Measurements from ENCODE around the gene ACKR3. TPM values are rescaled to one million over a fixed set of nuclear protein-coding genes. Genes with fewer than 3 reads are reported as not detected.

ACKR3 gene
- total and polyA plus RNA-seq, 4 donors, result 6.8 to 30.2 (median 14.4) TPM

DNA sequence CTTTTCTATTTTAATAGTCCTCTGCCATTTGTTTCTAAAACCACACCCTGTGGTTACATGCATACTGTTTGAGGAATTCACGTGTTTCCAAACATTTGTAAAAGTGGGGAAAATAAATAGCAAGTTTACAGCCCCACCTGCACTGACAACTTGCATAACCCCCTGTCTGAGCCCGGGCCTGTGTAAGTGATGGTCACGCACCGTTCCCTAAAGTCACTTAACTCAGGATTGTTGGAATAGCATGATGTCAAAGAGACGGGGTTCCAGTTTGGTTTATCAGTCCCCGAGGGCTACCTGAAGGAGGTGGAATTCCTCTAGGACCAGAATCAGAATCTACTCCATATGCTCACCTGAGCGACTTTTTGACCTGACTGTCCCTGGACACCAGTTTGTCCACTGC is 30.5 kb downstream of the ACKR3 start:
- Histone ChIP-seq H3K27me3 (ENCODE audit: control insufficient read depth in 3 of 3, insufficient read depth in 3 of 3, low read length in 2 of 3) (no peaks in the 10 kb centered on the region), H3K27ac (ENCODE audit: low read depth in 1 of 2, low read length in 1 of 2) (no peak overlapping the region), H3K9me3 (ENCODE audit: control insufficient read depth in 4 of 4, insufficient read depth in 3 of 4, low read length in 3 of 4) (no peaks in the 10 kb centered on the region), H3K4me1 (ENCODE audit: control insufficient read depth in 5 of 5, insufficient read depth in 5 of 5, low read length in 5 of 5) (peaks cover 0 to 2% (median 0%) of the 10 kb centered on the region in 5 donors), H3K4me3 (no peak overlapping the region), H3K9ac (ENCODE audit: insufficient read depth in 1 of 2, low read length in 2 of 2) (no peak overlapping the region), H3K36me3 (ENCODE audit: control insufficient read depth in 4 of 4, insufficient read depth in 4 of 4, low read length in 4 of 4) (no peaks in the 10 kb centered on the region)
- no peak for TF ChIP-seq CTCF (IDR thresholded peaks at IDR 0.05; ENCODE audit: control extremely low read depth, extremely low read depth)
- 86 to 89% methylated on average over 7 of the region's 7 CpGs for WGBS, 2 donors
- no peak for DNase-seq
- ATAC-seq (ENCODE audit: insufficient read depth, low FRiP score), result no peak

DNA sequence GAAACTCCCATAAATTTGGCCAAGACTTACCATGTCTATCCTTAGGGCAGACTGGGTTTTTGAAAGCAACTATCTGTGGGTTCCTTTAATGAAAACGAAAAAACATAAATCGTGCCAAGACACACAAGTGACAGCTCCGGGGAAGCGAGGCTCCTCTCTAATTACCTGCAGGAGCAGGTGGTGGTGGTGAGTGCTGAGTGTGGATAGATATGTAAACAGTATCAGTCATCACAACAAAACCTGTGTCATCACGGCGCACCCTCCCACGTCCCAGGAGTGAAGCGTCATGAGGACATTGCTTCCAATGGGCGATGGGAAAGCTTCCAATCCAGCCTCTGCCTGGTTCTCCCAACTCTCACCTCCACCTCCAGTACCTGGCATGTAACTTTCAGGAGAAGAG is 31.3 kb downstream of the ACKR3 start:
- DNase-seq (no peak), ATAC-seq (ENCODE audit: insufficient read depth, low FRiP score) (no peak)
- 86 to 95% methylated on average over 9 of the region's 9 CpGs for WGBS, 2 donors
- no peak for TF ChIP-seq CTCF (IDR thresholded peaks at IDR 0.05; ENCODE audit: control extremely low read depth, extremely low read depth)
- no peak overlapping the region for H3K9ac ChIP-seq (ENCODE audit: insufficient read depth in 1 of 2, low read length in 2 of 2)
- no peak overlapping the region for H3K27ac ChIP-seq (ENCODE audit: low read depth in 1 of 2, low read length in 1 of 2)
- no peaks in the 10 kb centered on the region for H3K27me3 ChIP-seq (ENCODE audit: control insufficient read depth in 3 of 3, insufficient read depth in 3 of 3, low read length in 2 of 3)
- H3K4me3 ChIP-seq, result no peak overlapping the region
- no peaks in the 10 kb centered on the region for H3K9me3 ChIP-seq (ENCODE audit: control insufficient read depth in 4 of 4, insufficient read depth in 3 of 4, low read length in 3 of 4)
- no peaks in the 10 kb centered on the region for H3K36me3 ChIP-seq (ENCODE audit: control insufficient read depth in 4 of 4, insufficient read depth in 4 of 4, low read length in 4 of 4)
- peaks cover 0 to 2% (median 0%) of the 10 kb centered on the region in 5 donors for H3K4me1 ChIP-seq (ENCODE audit: control insufficient read depth in 5 of 5, insufficient read depth in 5 of 5, low read length in 5 of 5)

DNA sequence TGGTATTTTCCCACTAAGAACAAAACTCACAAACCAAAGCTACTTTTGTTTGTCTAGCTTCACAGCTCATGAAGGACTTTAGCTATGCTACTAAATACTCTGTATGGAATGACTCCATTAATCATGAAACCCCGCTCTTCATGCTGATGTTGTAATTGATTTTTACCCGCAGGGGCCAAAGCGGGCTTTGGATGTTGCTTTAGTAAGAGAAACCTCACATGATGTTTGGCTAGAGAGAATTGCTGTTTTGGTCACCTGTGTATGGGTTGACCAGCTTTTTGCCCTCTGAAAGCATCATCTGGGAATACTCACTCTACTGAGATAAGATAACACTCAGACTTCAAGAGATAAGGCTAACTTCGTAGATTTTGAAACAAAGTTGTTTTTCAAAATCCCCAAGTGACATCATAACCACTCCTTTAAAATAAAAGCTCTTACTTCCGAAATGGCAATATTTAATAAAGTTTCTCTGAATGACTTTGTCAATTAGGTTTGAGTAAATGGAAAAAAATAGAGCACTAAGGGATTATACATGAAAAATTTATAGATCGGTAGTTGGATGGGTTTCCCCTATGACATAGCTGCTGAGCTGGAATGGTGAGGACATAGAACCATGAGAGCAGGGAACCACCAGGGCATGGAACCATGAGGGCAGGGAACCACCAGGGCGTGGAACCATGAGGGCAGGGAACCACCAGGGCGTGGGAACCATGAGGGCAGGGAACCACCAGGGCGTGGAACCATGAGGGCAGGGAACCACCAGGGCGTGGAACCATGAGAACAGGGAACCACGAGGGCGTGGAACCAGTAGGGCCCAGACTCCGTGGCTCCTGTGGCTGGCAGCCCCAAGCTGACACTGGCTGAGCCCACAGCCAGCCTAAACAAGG is 31.9 kb downstream of the ACKR3 start:
- H3K9me3 ChIP-seq (ENCODE audit: control insufficient read depth in 4 of 4, insufficient read depth in 3 of 4, low read length in 3 of 4), result no peaks in the 10 kb centered on the region
- H3K36me3 ChIP-seq (ENCODE audit: control insufficient read depth in 4 of 4, insufficient read depth in 4 of 4, low read length in 4 of 4), result no peaks in the 10 kb centered on the region
- 86 to 87% methylated on average over 13 of the region's 13 CpGs for WGBS, 2 donors
- H3K9ac ChIP-seq (ENCODE audit: insufficient read depth in 1 of 2, low read length in 2 of 2), result no peak overlapping the region
- peaks cover 0 to 2% (median 0%) of the 10 kb centered on the region in 5 donors for H3K4me1 ChIP-seq (ENCODE audit: control insufficient read depth in 5 of 5, insufficient read depth in 5 of 5, low read length in 5 of 5)
- no peak overlapping the region for H3K27ac ChIP-seq (ENCODE audit: low read depth in 1 of 2, low read length in 1 of 2)
- ATAC-seq (ENCODE audit: insufficient read depth, low FRiP score) (no peak), DNase-seq (no peak)
- no peak overlapping the region for H3K4me3 ChIP-seq
- TF ChIP-seq CTCF (IDR thresholded peaks at IDR 0.05; ENCODE audit: control extremely low read depth, extremely low read depth), result no peak
- H3K27me3 ChIP-seq (ENCODE audit: control insufficient read depth in 3 of 3, insufficient read depth in 3 of 3, low read length in 2 of 3), result no peaks in the 10 kb centered on the region

Data from lung (tissue), 12 donors.